Stimulated activated naive CD4-positive, alpha-beta T cell (primary cell): ENCODE results near the gene NUDT1.

Source experiments
- DNase-seq, 6 experiments: peaks; one replicate each; lab custom pipeline; 2025; lab: John Stamatoyannopoulos, UW

The NUDT1 gene

GRCh38 chr7:2205036-2205780 is 36.8 kb upstream of the NUDT1 start:
- no peak for DNase-seq

GRCh38 chr7:2208712-2209111 is 33.3 kb upstream of the NUDT1 start:
- DNase-seq = no peak

- peak in 5 of 6 experiments; percentile 7 to 21 (median 17) for DNase-seq
Observed at GRCh38 chr7:2209146-2209960, 32.7 kb upstream of the NUDT1 start.

GRCh38 chr7:2209961-2210323 is 32.1 kb upstream of the NUDT1 start:
- no peak for DNase-seq

GRCh38 chr7:2210551-2211258 is 31.3 kb upstream of the NUDT1 start:
- DNase-seq = no peak

- no peak for DNase-seq
Observed at GRCh38 chr7:2211259-2211880, 30.7 kb upstream of the NUDT1 start.

GRCh38 chr7:2211926-2212325 is 30.1 kb upstream of the NUDT1 start:
- no peak for DNase-seq

- DNase-seq = no peak
Observed at GRCh38 chr7:2212906-2213305, 29.1 kb upstream of the NUDT1 start.

- DNase-seq = no peak
Observed at GRCh38 chr7:2213551-2214215, 28.3 kb upstream of the NUDT1 start.

GRCh38 chr7:2214636-2215035 is 27.4 kb upstream of the NUDT1 start:
- no peak for DNase-seq

GRCh38 chr7:2215851-2216250 is 26.2 kb upstream of the NUDT1 start:
- DNase-seq = no peak

GRCh38 chr7:2217206-2217605 is 24.8 kb upstream of the NUDT1 start:
- DNase-seq = no peak

- DNase-seq = no peak
Observed at GRCh38 chr7:2217716-2218443, 24.1 kb upstream of the NUDT1 start.

GRCh38 chr7:2218444-2218785 is 23.6 kb upstream of the NUDT1 start:
- no peak for DNase-seq

GRCh38 chr7:2219136-2219535 is 22.9 kb upstream of the NUDT1 start:
- no peak for DNase-seq

- no peak for DNase-seq
Observed at GRCh38 chr7:2219606-2220005, 22.4 kb upstream of the NUDT1 start.

GRCh38 chr7:2220030-2220429 is 22.0 kb upstream of the NUDT1 start:
- DNase-seq = no peak

- DNase-seq = no peak
Observed at GRCh38 chr7:2220506-2220905, 21.5 kb upstream of the NUDT1 start.

GRCh38 chr7:2220954-2221353 is 21.1 kb upstream of the NUDT1 start:
- DNase-seq = no peak

- no peak for DNase-seq
Observed at GRCh38 chr7:2222516-2222915, 19.5 kb upstream of the NUDT1 start.

GRCh38 chr7:2223321-2223720 is 18.7 kb upstream of the NUDT1 start:
- DNase-seq = no peak
